ENCODE data around the gene POLR3A. TPM values are rescaled to one million over a fixed set of nuclear protein-coding genes. Genes with fewer than 3 reads are reported as not detected.

POLR3A gene
- total RNA-seq, 1 donor from 2014 or later = 22.1 TPM

DNA sequence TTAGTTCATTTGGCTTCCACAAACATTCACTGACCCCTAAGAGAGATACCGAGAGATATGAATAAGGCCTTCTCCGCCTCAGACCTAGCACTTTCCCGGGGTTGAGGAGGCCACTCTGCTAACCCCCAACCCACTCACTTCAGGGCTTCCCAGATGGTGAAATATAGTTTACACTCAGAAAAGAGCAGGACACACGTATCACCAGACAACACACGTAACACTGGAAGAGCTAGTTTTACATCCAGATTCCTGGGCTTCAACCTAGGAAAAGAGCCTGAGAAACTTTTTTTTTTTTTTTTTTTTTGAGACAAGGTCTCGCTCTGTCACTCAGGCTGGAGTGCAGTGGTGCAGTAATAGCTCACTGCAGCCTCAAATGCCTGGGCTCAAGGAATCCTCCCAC is 87.5 kb downstream of the POLR3A start:
- no peaks in the 10 kb centered on the region for H3K36me3 ChIP-seq (ENCODE audit: control insufficient read depth, insufficient read depth, low read length)
- no peaks in the 10 kb centered on the region for H3K27me3 ChIP-seq (ENCODE audit: control insufficient read depth, insufficient read depth, low read length)
- no peak overlapping the region for H3K4me3 ChIP-seq (ENCODE audit: low read depth, low read length)
- TF ChIP-seq CTCF (IDR thresholded peaks at IDR 0.05; ENCODE audit: insufficient read depth, low read length, poor library complexity, severe bottlenecking) = no peak
- DNase-seq (ENCODE audit: low read depth) = no peak

GRCh38 chr10:77940627-77941026 is 88.7 kb downstream of the POLR3A start:
- Histone ChIP-seq H3K4me3 (ENCODE audit: low read depth, low read length) (no peak overlapping the region), H3K36me3 (ENCODE audit: control insufficient read depth, insufficient read depth, low read length) (no peaks in the 10 kb centered on the region), H3K27me3 (ENCODE audit: control insufficient read depth, insufficient read depth, low read length) (no peaks in the 10 kb centered on the region)
- no peak for DNase-seq (ENCODE audit: low read depth)
- no peak for TF ChIP-seq CTCF (IDR thresholded peaks at IDR 0.05; ENCODE audit: insufficient read depth, low read length, poor library complexity, severe bottlenecking)

GRCh38 chr10:77940225-77940624 is 89.1 kb downstream of the POLR3A start:
- no peaks in the 10 kb centered on the region for H3K36me3 ChIP-seq (ENCODE audit: control insufficient read depth, insufficient read depth, low read length)
- H3K4me3 ChIP-seq (ENCODE audit: low read depth, low read length) = no peak overlapping the region
- no peak for DNase-seq (ENCODE audit: low read depth)
- TF ChIP-seq CTCF (IDR thresholded peaks at IDR 0.05; ENCODE audit: insufficient read depth, low read length, poor library complexity, severe bottlenecking) = no peak
- H3K27me3 ChIP-seq (ENCODE audit: control insufficient read depth, insufficient read depth, low read length) = no peaks in the 10 kb centered on the region

DNA sequence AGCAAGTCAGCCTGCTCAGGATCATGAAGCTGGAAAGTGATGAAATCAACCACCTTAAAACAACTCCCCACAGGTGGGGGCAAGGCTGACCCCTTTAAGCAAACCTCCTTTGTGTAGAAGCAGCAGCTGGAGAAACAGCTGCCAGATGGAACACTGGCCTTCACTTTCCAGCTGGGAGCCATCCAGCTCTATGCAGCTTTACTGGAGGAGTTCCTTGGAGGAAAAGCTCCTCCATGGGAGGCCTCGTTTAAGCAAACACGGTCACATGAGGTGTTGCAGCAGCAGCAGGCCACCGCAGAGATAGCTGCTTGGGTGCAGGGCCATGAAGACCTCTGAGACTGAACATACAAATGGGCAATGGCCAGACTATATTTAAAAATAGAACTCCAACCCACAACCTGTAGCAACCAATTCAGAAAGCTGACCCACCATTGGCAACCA is 89.7 kb downstream of the POLR3A start:
- Histone ChIP-seq H3K27me3 (ENCODE audit: control insufficient read depth, insufficient read depth, low read length) (no peaks in the 10 kb centered on the region), H3K36me3 (ENCODE audit: control insufficient read depth, insufficient read depth, low read length) (no peaks in the 10 kb centered on the region), H3K4me3 (ENCODE audit: low read depth, low read length) (no peak overlapping the region)
- no peak for TF ChIP-seq CTCF (IDR thresholded peaks at IDR 0.05; ENCODE audit: insufficient read depth, low read length, poor library complexity, severe bottlenecking)
- no peak for DNase-seq (ENCODE audit: low read depth)

GRCh38 chr10:77936697-77937567 is 92.4 kb downstream of the POLR3A start:
- Histone ChIP-seq H3K36me3 (ENCODE audit: control insufficient read depth, insufficient read depth, low read length) (no peaks in the 10 kb centered on the region), H3K4me3 (ENCODE audit: low read depth, low read length) (no peak overlapping the region), H3K27me3 (ENCODE audit: control insufficient read depth, insufficient read depth, low read length) (no peaks in the 10 kb centered on the region)
- DNase-seq (ENCODE audit: low read depth) = no peak
- no peak for TF ChIP-seq CTCF (IDR thresholded peaks at IDR 0.05; ENCODE audit: insufficient read depth, low read length, poor library complexity, severe bottlenecking)

All from kidney epithelial cell (primary cell).